HepG2 (cell line): ENCODE data around the gene EVA1A. TPM values are rescaled to one million over a fixed set of nuclear protein-coding genes. Genes with fewer than 3 reads are reported as not detected.

ENCODE experiments used
- MTF2 ChIP-seq: sonication (generic); formaldehyde crosslinking; IDR thresholded peaks from 2 replicates; pipeline ENCODE4 v1.5.0; 2020; ENCODE audit warnings: missing genetic modification reagents, borderline replicate concordance
- PRDM15 ChIP-seq: sonication (generic); formaldehyde crosslinking; IDR thresholded peaks from 2 replicates; pipeline ENCODE4 v1.4.0; 2020; ENCODE audit warnings: missing genetic modification reagents
- SIN3B ChIP-seq: fragments of 150-350 bp; IDR thresholded peaks from 2 replicates; pipeline ENCODE4 v1.6.1; 2014; ENCODE audit warnings: low read length
- SNAPC4 ChIP-seq: sonication (generic); formaldehyde crosslinking; IDR thresholded peaks from 2 replicates; pipeline ENCODE4 v1.4.0; 2020; ENCODE audit warnings: mild to moderate bottlenecking, missing genetic modification reagents
- TAF15 ChIP-seq: fragments of 200-400 bp; formaldehyde crosslinking; IDR thresholded peaks from one replicate; pipeline ENCODE4 v1.6.1; 2018; ENCODE audit warnings: mild to moderate bottlenecking, low read depth, low read length; ENCODE audit not compliant: poor library complexity, severe bottlenecking
- ZNF17 ChIP-seq: sonication (generic); formaldehyde crosslinking; IDR thresholded peaks from 2 replicates; pipeline ENCODE4 v1.5.0; 2020; ENCODE audit warnings: mild to moderate bottlenecking, missing genetic modification reagents
- ZNF20 ChIP-seq: sonication (generic); formaldehyde crosslinking; IDR thresholded peaks from 2 replicates; pipeline ENCODE4 v1.4.0; 2020; ENCODE audit warnings: mild to moderate bottlenecking, moderate library complexity, missing genetic modification reagents
- ZNF431 ChIP-seq: sonication (generic); formaldehyde crosslinking; IDR thresholded peaks from 2 replicates; pipeline ENCODE4 v1.9.0; 2022; ENCODE audit warnings: missing genetic modification reagents, low read depth, mild to moderate bottlenecking, borderline replicate concordance
- ZNF773 ChIP-seq: sonication (generic); formaldehyde crosslinking; IDR thresholded peaks from 2 replicates; pipeline ENCODE4 v1.4.0; 2020; ENCODE audit warnings: missing genetic modification reagents, borderline replicate concordance
- polyA plus RNA-seq, 8 experiments: library from polyadenylated mRNA; depleted of rRNA in 3 of 8; stranded (reverse) in 7 of 8; unstranded in 1 of 8; fragments of >200 nt; fragmentation: Illumina TruSeq in 4 of 8; extraction: Trizol in 4 of 8; gene quantifications; 2 replicates each; pipeline versions ENCODE4 v1.2.1 to v1.2.3, GENCODE V29; 2011 to 2016; ENCODE audit warnings: low read depth in 4 of 8, missing spikeins in 1 of 8, mixed read lengths in 1 of 8; ENCODE audit not compliant: insufficient read depth in 1 of 8
- total RNA-seq, 5 experiments: library from RNA; depleted of rRNA; stranded (reverse); fragments of >200 nt; fragmentation: Illumina TruSeq; extraction: Trizol; gene quantifications; 2 replicates each; pipeline ENCODE4 v1.2.3, GENCODE V29; 2016; ENCODE audit warnings: low read depth in 1 of 5
- TF ChIP-seq, protein P1 (sequence below): sonication (generic); formaldehyde crosslinking; IDR thresholded peaks from 2 replicates; pipeline ENCODE4 v1.8.0; 2022; ENCODE audit warnings: mild to moderate bottlenecking, missing genetic modification reagents, borderline replicate concordance
- TF ChIP-seq, protein P2 (sequence below): fragments of 450-650 bp; IDR thresholded peaks from 2 replicates; pipeline ENCODE4 v1.6.1; 2016

The EVA1A gene
- total and polyA plus RNA-seq, 2 of the 13 experiments (the other 11 are each of a cell fraction or from before 2014, with no cell fraction given), result 57.5 to 57.8 TPM

DNA sequence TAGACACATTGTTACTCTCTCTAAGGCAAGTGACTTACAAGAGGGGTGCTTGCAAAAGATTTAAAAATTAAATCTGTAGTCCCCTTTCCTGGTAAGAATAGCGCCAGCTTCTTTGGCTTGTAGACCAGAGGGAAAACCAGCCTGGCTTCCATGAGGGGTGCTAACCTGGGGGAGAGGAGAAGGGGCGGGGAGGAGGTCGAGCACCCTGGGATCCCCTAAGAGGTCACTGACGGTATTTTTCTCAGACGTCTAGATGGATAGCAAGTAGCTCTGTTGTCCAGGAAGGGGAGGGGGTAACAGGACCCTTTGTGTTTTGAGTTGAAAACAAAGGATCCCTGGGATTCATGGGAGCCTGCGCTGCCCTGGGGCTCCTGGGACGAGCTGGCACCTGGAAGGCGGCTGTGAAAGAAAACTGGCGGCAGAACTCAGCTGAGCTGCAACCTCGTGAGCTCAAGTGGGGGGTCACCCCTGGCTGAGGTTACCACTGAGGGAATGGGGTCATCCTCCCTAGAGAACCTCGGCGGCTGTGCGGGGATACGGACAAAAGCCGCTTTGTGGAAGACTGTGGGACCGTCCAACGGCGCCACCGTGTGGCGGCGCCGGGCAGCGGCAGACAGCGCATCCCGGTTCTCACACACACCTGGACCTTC, 48.1 kb upstream of the EVA1A start (continued):
- TF ChIP-seq, protein P1, sequence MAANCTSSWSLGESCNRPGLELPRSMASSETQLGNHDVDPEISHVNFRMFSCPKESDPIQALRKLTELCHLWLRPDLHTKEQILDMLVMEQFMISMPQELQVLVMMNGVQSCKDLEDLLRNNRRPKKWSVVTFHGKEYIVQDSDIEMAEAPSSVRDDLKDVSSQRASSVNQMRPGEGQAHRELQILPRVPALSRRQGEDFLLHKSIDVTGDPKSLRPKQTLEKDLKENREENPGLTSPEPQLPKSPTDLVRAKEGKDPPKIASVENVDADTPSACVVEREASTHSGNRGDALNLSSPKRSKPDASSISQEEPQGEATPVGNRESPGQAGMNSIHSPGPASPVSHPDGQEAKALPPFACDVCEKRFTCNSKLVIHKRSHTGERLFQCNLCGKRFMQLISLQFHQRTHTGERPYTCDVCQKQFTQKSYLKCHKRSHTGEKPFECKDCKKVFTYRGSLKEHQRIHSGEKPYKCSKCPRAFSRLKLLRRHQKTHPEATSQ (CRISPR knock-in tag), result 0 out of 2 replicates have a peak, but pooled peaks have one; percentile 62
- TF ChIP-seq ZNF773 (CRISPR knock-in tag), result no peak
- TF ChIP-seq MTF2, result no peak
- no peak for TF ChIP-seq ZNF20 (CRISPR knock-in tag)
- TF ChIP-seq ZNF17, result no peak
- no peak for TF ChIP-seq SNAPC4 (CRISPR knock-in tag)
- TF ChIP-seq PRDM15 (CRISPR knock-in tag), result no peak
- TF ChIP-seq TAF15, result no peak
- TF ChIP-seq, protein P2, sequence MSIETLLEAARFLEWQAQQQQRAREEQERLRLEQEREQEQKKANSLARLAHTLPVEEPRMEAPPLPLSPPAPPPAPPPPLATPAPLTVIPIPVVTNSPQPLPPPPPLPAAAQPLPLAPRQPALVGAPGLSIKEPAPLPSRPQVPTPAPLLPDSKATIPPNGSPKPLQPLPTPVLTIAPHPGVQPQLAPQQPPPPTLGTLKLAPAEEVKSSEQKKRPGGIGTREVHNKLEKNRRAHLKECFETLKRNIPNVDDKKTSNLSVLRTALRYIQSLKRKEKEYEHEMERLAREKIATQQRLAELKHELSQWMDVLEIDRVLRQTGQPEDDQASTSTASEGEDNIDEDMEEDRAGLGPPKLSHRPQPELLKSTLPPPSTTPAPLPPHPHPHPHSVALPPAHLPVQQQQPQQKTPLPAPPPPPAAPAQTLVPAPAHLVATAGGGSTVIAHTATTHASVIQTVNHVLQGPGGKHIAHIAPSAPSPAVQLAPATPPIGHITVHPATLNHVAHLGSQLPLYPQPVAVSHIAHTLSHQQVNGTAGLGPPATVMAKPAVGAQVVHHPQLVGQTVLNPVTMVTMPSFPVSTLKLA, result no peak
- no peak for TF ChIP-seq SIN3B
- no peak for TF ChIP-seq ZNF431 (CRISPR knock-in tag)
